Ovary (tissue), 3 donors: ENCODE results near the gene DNAL4.

Source experiments
- EP300 ChIP-seq: sonication (generic); formaldehyde crosslinking; IDR thresholded peaks from one replicate; pipeline ENCODE4 v1.6.1; 2017; ENCODE audit warnings: antibody characterized with exemption
- POLR2A ChIP-seq: fragments of 450-650 bp; IDR thresholded peaks from one replicate; pipeline ENCODE4 v1.6.1; 2017; ENCODE audit warnings: antibody characterized with exemption, mild to moderate bottlenecking, moderate library complexity
- TF ChIP-seq, protein P1 (sequence below), 3 donors: fragments of 450-650 bp in 2 of 3; fragments of 200-600 bp in 1 of 3; IDR thresholded peaks; one replicate each; pipeline versions ENCODE4 v1.5.1 to v1.8.0; 2016 to 2022; ENCODE audit warnings: antibody characterized with exemption in 3 of 3, mild to moderate bottlenecking in 1 of 3
- donor health status: DM: no; HTN: no; CAD: no.

DNA sequence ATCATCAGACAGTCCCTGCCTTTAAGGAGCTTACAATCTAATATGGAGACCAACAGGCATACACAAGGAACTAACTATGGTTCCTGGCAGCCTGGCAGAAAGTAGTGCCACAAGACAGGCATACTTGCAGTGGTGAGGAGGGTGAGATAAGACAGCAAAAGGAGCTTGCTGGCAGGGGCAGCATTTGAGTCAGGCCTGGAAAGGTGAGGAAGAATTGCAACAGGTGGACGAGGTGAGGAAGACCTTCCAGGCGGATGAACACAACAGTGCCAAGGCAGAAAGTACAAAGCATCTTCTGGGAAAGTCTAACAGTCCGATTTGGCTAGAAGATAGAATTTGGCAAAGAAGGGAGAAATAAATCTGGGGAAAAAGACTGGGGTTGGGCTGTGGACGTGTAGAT, 4.3 kb downstream of the DNAL4 start:
- TF ChIP-seq, protein P1, sequence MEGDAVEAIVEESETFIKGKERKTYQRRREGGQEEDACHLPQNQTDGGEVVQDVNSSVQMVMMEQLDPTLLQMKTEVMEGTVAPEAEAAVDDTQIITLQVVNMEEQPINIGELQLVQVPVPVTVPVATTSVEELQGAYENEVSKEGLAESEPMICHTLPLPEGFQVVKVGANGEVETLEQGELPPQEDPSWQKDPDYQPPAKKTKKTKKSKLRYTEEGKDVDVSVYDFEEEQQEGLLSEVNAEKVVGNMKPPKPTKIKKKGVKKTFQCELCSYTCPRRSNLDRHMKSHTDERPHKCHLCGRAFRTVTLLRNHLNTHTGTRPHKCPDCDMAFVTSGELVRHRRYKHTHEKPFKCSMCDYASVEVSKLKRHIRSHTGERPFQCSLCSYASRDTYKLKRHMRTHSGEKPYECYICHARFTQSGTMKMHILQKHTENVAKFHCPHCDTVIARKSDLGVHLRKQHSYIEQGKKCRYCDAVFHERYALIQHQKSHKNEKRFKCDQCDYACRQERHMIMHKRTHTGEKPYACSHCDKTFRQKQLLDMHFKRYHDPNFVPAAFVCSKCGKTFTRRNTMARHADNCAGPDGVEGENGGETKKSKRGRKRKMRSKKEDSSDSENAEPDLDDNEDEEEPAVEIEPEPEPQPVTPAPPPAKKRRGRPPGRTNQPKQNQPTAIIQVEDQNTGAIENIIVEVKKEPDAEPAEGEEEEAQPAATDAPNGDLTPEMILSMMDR (IDR thresholded peaks at IDR 0.05): no peak
- TF ChIP-seq POLR2A (no peak), EP300 (no peak)
